ENCODE measurements around the gene TDRD1.

The TDRD1 gene

DNA sequence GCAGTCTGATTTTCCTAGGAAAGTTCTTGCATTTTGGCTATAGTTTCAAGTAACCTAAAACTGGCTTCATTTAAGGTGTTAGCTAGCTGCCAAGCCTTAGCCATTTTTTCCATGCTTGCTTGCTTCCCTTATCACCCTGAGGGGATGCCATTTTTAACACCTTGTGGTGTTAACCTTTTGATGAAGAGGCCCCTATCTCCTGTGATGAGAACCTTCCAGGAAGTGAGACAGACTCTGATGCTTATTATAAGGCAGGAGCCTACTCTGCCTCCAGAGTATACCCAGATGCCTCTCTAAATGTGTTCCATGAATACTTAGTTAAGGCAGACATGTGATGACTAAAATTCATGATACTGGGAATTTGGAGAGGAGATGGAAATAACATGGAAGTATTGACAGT is 55.0 kb downstream of the TDRD1 start:
- DNase-seq = no peak

DNA sequence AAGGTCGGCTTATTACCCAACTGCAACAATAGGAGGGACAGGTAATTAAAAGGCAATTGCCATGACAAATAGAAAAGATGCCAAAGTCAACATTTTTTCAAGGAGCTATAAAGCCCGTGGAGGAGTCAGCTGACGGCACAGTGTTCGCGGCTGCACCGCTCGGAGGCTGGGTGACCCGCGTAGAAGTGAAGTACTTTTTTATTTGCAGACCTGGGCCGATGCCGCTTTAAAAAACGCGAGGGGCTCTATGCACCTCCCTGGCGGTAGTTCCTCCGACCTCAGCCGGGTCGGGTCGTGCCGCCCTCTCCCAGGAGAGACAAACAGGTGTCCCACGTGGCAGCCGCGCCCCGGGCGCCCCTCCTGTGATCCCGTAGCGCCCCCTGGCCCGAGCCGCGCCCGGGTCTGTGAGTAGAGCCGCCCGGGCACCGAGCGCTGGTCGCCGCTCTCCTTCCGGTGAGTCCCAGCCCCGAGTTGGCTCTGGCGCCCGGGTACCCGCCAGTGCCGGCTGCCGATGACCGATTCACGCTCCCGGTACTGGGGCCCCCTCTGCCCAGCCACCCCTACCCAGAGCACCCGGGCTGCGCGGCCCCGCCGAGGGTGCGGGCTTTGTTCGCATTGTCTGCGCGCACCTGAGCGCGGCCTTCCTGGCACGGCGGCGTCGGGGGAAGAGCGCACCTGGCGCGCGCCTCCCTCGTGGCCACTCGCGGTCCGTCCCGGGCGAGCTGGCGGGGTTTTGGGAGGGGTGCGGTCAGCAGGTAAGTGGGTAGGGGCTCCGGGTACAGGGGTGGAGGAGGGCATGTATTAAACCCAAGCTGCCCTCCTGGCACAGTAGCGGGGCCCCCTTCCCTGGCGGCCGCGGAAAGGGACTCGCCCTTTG is 60.2 kb downstream of the TDRD1 start, which contains the start of gene VWA2:
Gene VWA2 (plus strand): TSS at position 138 of the 877 bp plus-strand sequence. CDS start 9,460 bp downstream, outside the sequence.
- DNase-seq = peak in 1 of 3 donors; percentile 13

DNA sequence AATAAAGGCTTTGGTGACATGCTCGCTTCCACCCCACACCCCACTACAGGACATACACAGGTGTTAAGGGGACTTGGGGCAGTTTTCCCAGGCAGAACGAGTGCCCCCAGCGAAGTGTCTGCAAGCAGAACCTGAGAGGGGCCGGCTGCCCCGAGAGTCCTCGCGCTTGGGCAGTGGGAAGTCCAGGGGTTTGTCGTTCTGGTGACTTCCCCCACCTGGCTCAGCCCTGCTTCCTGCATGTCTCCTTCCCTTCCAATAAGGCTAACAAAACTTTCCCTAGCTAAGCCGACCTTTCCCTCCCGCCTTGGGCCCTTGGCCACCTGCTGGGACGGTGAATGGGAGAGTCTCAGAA is 60.8 kb downstream of the TDRD1 start:
- DNase-seq = no peak

DNA sequence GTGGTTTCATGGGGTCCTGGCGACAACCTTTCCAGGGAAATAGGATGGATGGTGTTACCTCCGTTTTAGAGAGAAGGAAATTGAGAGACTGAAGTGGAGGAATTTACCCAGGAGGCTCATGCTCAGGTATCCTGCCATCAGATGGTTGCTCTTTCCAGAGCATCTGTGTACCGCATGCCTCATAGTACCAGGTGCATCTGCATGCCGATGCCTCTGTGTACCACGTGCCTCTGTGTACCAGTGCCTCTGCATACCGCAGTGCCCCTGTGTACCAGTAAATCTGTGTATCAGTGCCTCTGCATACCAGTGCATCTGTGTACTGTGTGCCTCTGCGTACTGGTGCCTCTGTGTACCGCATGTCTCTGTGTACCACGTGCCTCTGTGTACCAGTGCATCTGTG is 63.1 kb downstream of the TDRD1 start:
- no peak for DNase-seq

DNA sequence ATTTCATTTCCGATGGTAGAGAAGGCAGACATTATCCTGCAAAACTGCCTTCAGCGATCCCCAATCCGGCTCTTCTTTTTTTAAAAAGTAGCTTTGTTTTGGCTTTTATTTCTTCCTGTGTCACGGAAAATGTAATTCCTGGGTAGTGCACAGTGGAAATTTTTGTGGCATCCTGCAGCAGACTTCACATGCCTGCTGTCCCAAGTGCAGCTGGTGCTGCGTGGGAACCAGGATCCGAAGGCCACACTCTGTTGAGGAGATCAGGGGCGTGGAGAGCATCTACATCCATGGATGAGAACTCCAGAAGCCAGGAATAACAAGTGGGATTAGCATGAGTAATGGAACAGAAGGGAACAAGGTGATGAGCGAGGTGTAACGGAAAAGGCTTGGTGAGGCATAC is 64.5 kb downstream of the TDRD1 start:
- DNase-seq = no peak

DNA sequence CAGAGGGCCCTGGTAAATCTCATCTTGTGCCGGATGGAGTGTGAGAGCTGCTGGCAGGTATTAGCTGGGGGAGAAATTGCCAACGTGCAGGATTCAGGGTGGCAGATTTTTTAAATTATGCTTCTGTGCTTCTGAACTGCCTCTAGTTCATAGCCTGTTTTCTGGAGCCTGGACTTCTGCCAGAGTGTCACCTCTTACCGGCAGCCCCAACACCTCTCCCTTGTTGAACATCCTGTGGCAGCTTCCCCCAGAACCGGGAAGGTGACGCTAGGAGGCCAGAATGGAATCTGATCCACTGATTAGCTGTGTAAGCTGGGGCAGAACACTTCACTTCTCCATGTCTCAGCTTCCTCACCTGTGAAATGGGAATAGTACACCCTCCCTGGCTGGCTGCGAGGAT is 65.0 kb downstream of the TDRD1 start:
- no peak for DNase-seq

DNA sequence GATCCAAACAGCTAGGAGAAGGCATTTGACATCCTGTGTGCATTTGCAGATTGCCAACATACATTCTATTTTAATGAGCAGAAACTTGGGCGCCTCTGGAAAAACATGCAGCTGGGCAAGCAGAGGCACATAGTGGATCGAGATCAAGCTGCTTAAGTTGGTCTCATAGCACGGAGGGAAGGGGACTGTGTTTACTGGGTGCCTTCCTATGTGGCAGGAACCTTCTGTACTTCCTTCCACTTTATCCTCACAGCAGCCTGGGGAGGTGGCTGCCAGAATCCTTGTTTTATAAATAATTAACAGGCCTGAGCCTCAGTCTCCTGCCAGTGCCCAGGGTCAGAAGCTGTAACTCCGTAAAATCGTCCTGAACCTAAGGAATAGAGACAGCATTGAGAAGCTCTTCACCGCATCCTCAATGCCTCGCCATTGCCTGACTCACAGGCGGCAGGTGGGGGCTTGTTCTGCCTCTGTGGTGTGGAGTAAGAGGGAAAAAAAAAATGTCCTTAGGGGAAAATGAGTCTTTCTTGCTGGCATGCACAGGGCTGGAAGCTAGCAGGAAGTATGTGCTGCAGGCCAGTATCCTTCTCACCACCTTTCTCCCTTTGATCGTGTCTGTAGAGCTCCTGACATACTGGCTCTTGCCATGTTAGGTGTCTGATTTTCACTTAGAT is 66.1 kb downstream of the TDRD1 start:
- DNase-seq = no peak

DNA sequence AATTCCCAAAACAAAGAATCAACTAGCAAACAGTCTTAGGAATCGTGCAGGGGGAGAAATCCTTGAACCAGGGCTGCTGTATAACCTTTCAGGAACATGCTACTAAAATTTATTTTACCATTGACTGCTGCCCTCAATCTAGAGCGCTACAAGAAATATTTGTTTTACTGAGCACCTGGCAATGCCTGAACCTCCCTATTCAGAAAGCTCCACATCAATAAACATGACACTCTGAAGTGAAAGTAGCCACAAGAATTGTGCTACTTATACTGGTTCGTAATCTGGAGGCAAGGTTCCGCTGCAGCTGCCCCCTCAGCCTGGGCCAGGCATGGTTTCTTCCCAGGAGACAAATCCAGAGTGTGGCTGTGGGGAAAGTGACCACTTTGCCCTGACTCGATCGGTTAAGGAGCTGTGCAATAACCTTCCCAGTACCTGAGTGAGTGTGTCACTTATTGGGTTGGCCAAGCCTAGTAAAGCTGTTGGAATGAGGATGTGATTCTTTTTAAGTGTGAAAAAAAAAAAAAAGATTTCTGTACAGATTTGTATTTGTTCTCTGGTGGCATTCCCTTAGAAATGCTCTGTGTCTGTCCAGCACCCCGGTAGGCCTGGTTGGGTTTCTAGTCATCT is 67.6 kb downstream of the TDRD1 start:
- DNase-seq = no peak

DNA sequence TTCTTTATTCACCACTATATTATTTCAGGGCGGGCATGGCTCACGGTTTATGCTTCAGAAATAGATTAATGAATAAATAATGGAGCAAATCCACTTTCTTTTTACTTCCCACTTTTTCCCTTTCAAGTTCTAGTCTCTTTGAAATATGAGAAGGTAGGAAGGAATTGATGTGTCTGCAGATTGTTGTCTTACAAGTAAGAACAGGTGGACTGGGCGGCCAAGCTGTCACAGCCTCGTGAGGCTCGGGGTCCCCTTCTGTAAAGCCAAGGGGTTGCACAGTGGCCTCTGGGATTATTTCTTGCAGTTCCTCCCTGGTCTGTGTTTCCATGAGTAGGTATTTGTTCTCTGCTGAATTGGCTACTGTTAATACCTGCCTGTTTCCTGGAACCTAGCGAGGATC is 71.1 kb downstream of the TDRD1 start:
- DNase-seq = no peak

DNA sequence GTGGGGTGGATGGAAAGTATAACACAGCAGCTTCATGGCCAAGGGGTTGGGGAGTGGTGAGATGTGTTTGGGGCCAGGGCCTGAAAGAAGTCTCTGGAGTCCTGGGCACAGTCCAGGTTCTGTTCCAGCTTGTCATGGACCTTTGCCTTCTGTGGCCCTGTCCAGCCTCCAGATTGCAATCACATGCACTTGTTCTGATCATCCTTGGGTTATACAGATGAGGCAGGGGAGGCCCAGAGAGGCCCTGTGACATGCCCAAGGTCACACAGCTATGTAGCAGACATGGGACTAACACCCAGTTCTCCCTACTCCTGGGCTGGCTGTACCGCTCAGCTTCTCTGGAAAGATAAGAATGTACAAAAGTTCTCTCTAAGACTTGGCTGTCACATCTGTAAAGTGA is 71.6 kb downstream of the TDRD1 start:
- DNase-seq = no peak

DNA sequence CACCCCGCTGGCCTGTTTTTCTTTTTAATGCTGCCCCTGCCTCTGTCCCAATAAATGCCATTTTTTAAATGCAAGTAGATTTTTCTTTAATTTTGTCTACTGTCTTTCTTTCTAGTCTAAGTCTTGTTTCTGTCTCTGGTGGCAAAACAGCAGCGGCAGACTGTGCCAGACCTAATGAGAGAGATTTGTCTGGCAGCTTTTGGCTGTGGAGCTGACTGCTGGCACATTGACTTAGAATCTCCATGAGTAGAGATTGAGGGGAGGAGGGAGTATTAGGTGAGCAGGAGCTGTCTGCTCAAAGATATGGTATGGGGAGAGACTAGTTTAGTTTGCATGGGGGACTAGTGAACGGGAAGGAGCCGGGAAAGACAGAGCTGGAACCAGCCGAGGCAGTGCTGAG is 72.9 kb downstream of the TDRD1 start:
- no peak for DNase-seq

DNA sequence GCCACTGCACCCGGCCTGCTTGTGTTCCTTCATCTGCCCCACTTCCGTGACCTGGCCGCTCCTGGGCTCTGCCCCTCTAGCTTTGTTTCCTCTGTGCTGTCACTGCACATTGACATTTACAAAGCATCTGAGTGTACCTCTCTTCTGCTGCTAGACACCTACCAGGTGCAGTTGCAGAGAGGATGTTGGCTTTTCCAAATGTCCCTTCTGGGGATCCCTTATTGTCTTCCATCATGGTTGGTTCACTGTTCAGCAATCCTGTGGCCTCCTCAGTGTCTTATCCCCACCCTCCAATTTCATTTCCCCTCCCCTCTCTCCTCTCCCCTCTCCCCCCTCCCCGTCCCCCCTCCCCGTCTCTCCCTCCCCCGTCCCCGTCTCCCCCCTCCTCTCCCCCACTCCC is 73.7 kb downstream of the TDRD1 start:
- no peak for DNase-seq

DNA sequence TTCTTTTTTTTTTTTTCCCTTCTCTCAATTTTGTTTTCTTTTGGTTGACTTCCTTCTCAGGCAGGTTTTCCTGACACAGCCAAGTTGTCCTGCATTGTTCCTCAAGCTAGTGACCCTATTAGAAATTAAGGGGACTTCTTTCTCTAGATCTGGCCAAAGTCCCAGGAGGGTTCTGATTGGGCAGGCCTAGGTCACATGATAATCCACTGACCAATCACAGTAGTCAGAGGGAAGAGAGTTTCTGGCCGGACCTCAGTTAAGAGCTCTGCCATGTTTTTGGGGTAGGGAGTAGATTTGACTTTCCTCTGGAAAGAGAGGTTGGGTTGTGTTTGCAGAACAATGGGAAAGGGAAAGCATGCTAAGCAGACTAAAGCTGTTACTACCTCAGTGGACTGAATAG is 76.1 kb downstream of the TDRD1 start:
- no peak for DNase-seq

DNA sequence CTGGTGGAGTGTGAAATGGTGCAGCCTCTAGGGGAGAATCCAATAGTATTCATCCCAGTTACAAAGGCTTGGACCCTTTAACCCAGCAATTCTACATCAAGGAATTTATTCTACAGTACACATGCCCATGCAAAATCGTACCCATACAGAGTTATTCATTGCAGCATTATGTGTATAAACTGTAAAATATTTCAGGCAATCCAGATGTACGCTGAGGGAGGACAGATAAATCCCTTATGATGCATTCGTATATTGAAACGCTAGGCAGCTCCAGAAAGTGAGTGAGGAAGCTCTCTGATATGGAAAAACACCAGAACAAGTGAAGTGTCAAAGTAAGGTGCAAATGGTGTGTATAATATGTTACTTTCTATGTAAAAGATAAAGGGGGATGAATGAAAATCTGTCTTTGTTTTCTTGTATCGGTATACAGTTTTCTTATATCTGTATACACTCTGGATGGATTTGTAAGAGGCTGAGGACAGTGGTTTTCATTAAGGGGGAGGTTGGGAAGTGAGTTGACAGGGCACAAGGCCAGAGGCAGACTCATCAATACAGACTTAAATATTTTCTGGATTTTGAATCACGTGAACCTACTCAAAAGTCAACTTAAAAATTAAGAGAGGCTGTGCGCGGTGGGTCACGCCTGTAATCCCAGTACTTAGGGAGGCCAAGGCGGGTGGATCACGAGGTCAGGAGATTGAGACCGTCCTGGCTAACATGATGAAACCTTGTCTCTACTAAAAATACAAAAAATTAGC is 77.0 kb downstream of the TDRD1 start:
- DNase-seq = no peak

DNA sequence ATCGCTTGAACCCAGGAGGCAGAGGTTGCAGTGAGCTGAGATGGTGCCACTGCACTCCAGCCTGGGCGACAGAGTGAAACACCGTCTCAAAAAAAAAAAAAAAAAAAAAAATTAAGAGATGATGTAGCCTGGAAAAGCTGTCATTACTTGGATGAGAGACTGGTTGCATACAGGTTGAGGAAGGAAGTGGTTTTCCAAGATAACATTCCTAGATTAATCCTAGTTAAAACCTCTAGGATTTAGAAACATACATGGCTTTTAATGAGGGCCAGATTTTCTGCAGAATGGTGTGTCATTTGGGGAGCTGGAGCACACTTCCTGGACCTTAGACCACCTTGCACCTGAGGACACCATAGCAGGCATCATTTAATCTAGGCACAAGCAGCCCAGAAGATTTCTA is 77.7 kb downstream of the TDRD1 start:
- DNase-seq = no peak

DNA sequence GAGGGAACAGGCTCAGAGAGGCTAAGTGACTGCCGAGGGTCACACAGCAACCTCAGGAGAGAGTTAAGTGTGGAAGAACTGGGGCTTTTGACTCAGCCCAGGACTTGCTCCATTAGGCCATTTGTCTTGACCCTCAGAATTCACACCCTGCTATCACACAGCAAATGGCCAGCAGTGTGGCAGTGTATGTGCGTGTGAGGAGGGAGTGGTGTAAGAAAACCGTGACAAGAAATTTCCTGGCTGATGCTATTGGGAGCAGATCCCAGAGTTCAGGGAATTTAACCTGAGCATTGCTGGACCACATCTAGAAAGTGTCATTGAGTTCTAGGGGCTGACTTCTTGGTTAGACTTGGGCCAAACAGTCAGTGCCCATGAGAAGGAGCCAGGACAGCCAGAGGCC is 78.3 kb downstream of the TDRD1 start:
- no peak for DNase-seq

DNA sequence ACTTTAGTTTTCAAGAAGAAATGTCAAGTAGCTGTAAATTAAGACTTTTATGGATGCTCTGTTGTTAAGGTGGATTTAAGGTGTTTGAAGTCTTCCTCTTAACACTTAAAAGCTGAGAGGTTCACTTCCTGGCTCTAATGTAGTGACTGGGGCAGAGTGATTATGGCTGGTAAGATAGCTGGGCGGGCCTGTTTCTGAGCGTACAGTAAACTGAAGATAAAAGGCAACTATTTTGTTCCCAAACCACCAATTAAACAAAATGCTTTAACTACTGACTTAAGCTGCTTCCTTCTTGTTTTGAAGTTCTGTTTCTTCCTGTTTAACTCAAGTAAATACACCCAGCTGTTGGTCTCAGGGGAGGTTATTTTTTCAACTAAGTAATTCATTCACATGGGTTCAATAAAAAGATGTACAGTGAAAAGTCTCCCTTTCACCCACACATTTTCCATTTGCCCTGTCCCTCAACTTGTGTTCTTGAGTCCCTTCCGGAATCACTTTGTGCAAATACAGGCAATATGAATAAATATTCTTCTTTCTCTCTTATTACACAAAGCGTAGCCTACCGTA is 79.2 kb downstream of the TDRD1 start:
- no peak for DNase-seq

DNA sequence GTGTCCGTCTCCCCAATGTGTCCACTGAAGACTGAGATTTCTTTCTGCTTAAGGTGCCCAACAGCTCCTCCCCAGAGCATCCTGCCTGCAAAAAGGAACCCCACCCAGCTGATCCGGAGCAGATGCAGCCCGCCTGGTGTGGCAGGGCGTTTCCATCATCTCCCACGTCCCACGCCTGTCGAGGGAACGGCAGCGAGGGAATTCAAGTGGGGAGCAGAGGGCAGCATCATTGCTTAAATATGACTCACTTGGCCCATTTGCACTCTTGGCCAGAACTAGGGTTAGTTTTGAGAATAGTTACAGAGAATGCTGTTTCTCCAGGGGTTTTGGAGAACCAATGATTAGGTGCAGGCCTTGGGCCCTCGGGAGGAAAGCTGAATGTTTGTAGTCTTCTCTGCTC is 80.7 kb downstream of the TDRD1 start:
- DNase-seq = no peak

DNA sequence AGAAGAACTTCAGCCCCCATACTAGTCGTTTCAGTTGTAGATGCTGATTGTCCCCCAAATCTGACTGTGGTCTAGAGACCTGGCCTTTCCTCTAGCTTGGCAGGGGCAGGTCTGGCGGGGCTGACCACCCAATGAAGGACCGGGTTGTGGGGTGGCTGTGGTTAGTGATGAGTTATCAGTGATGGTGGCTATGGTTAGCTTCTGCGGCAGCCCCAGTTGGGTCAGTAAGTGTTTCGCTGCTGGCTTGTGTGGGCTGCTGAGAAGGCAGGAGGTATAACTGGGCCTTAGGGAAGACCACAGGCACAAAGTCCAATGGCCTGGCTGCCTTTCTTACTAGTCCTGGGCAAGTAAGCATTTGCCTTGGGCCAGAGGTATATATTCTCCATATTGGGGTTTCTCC is 81.2 kb downstream of the TDRD1 start:
- DNase-seq = no peak

DNA sequence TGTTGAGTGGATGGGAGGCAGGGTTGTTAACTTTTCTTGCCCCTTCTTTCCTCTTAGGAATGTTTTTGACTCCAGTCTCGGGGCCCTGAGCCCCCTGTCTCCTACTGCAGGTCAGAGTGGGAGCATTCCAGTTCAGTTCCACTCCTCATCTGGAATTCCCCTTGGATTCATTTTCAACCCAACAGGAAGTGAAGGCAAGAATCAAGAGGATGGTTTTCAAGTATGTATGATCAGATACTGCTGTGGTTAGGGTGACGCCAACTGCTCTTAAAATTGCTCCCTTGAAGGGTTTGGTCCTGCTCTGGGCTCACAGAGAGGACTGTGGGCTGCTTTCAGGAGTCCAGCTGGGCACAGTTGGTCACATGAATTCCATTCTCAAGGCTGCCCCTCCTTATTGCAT is 81.9 kb downstream of the TDRD1 start:
- no peak for DNase-seq

DNA sequence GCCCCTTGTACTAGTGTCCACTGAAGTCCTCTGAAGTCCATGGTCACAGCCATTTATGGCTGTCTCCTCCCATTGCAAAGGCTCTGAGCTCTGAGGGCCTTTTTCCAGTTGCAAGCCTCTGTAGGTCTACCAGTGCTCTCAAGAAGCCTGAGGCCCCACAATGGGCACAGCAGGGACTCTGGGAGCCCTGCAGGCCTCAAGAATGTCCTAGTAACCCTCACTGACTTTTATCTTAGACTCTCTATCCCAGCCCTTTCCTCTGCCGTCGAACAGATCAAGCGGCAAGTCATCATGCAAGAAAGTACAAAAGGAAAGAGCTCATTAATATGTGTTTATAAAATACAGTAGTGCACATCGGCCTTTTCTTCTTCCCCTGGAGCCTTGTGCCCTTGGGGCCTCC is 83.3 kb downstream of the TDRD1 start:
- no peak for DNase-seq

DNA sequence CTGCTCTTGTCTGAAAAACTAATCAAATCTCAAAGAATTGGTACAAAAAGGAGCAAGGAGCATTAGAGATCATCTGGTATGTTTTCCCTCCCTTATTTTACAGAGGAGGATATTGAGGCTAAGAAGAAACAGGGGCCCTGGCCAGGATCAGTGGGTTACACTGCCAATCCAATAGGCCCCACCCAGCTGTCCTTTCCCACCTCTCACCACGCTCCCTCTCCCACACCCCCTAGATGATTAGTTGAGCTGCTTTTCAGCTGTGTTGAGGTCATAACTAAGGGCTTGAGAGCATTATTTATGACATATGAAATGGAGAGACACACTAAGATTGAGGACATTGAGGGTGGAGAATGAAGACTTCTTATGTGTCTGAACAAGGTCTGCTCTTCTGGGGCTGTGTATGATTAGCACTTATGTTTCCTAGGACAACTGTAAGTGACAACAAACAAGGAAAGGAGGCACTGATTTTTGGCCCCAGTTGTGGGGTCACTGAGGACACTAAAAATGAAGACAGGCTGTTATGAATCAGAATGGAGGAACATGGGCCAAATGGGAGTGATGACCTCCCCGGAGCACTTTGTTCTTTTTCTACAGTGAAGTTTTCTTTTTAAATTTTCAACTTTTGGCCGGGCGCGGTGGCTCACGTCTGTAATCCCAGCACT is 86.4 kb downstream of the TDRD1 start:
- DNase-seq = no peak
